Gastroesophageal sphincter (tissue), 4 donors: Measurements from ENCODE around the gene SLC6A16. TPM values are rescaled to one million over a fixed set of nuclear protein-coding genes. Genes with fewer than 3 reads are reported as not detected.
"Not testable (repeated sequence)": the region's sequence is repeated elsewhere in the genome, so short reads cannot be mapped to it uniquely, and the experiment has no call there.

Experiments used
- ATAC-seq: fragments of 150-250 bp; one replicate; pipeline ENCODE4 v1.9.1; 2016; ENCODE audit warnings: mild to moderate bottlenecking, moderate library complexity
- H3K27ac ChIP-seq, 4 donors: fragments of 200-600 bp; sonication (generic) in 3 of 4; 1 replicate in 3 of 4; 2 replicates in 1 of 4; pipeline ENCODE4 v1.5.1; 2016 to 2019
- H3K27me3 ChIP-seq: fragments of 200-600 bp; sonication (generic); one replicate; pipeline ENCODE4 v1.5.1; 2019
- H3K36me3 ChIP-seq, 2 donors: fragments of 200-600 bp; sonication (generic); one replicate each; pipeline ENCODE4 v1.5.1; 2019; ENCODE audit warnings: control low read depth in 1 of 2
- H3K4me1 ChIP-seq, 3 donors: fragments of 200-600 bp; sonication (generic); 1 replicate in 2 of 3; 2 replicates in 1 of 3; pipeline ENCODE4 v1.5.1; 2016 to 2019; ENCODE audit warnings: control low read depth in 2 of 3
- H3K4me3 ChIP-seq, 2 donors: fragments of 200-600 bp; sonication (generic); one replicate each; pipeline ENCODE4 v1.5.1; 2019; ENCODE audit warnings: mild to moderate bottlenecking in 1 of 2, moderate library complexity in 1 of 2
- H3K9me3 ChIP-seq, 3 donors: fragments of 200-600 bp; sonication (generic); one replicate each; pipeline ENCODE4 v1.5.1; 2017 to 2019; ENCODE audit warnings: control low read depth in 2 of 3
- CTCF ChIP-seq, 4 experiments: fragments of 200-600 bp in 2 of 4; fragments of 450-650 bp in 2 of 4; sonication (generic) in 1 of 4; IDR thresholded peaks; one replicate each; pipeline ENCODE4 v1.5.1; 2017 to 2019; ENCODE audit warnings: antibody characterized with exemption in 4 of 4, mild to moderate bottlenecking in 2 of 4, moderate library complexity in 2 of 4
- EP300 ChIP-seq: sonication (generic); formaldehyde crosslinking; IDR thresholded peaks from one replicate; pipeline ENCODE4 v1.6.1; 2017; ENCODE audit warnings: antibody characterized with exemption, mild to moderate bottlenecking
- POLR2A ChIP-seq, 2 donors: fragments of 450-650 bp; IDR thresholded peaks; one replicate each; pipeline ENCODE4 v1.6.1; 2017; ENCODE audit warnings: antibody characterized with exemption in 2 of 2, mild to moderate bottlenecking in 2 of 2, moderate library complexity in 1 of 2
- POLR2AphosphoS5 ChIP-seq: sonication (generic); formaldehyde crosslinking; IDR thresholded peaks from one replicate; pipeline ENCODE4 v1.6.1; 2017; ENCODE audit warnings: antibody characterized with exemption
- WGBS, 2 donors: methylation state at CpG; one replicate each; pipeline ENCODE4 v1.1.5; 2018; ENCODE audit warnings: low coverage in 1 of 2; 5-methylcytosine and 5-hydroxymethylcytosine counted together
- total RNA-seq, 4 donors: library from RNA; depleted of rRNA; stranded (reverse); fragments of >200 nt; gene quantifications; one replicate each; pipeline ENCODE4 v1.1.0, GENCODE V29; 2016

SLC6A16 gene
- total RNA-seq, 4 donors from 2014 or later, result 1.9 to 3.7 (median 2.5) TPM

GRCh38 chr19:49290517-49290916 lies 34.5 kb downstream of the SLC6A16 start:
- no peak for ATAC-seq
- 86% methylated on average over 3 of the region's 3 CpGs; no CpG with 5 or more reads in 1 of the 2 donors for WGBS, 2 donors
- H3K27ac ChIP-seq, result no peak overlapping the region
- TF ChIP-seq CTCF (IDR thresholded peaks at IDR 0.05) (no peak), EP300 (no peak), POLR2AphosphoS5 (no peak), POLR2A (IDR thresholded peaks at IDR 0.05) (no peak)
- peaks cover 0 to 15% of the 10 kb centered on the region in 2 donors for H3K36me3 ChIP-seq
- H3K9me3 ChIP-seq, result no peaks in the 10 kb centered on the region
- H3K27me3 ChIP-seq, result no peaks in the 10 kb centered on the region
- H3K4me3 ChIP-seq, result no peak overlapping the region
- no peaks in the 10 kb centered on the region for H3K4me1 ChIP-seq

- not testable (repeated sequence) for H3K27me3 ChIP-seq, H3K4me1 ChIP-seq, H3K27ac ChIP-seq, ATAC-seq, H3K4me3 ChIP-seq, H3K9me3 ChIP-seq
- H3K36me3 ChIP-seq, result peaks cover 0 to 15% of the 10 kb centered on the region in 2 donors
- 47 to 52% methylated on average over 2 of the region's 2 CpGs for WGBS, 2 donors
Measured at GRCh38 chr19:49289286-49289685, 35.7 kb downstream of the SLC6A16 start.

- 82% methylated on average over 4 of the region's 4 CpGs; no CpG with 5 or more reads in 1 of the 2 donors for WGBS, 2 donors
Measured at GRCh38 chr19:49288205-49288604, 36.8 kb downstream of the SLC6A16 start.

GRCh38 chr19:49287141-49287770 lies 37.7 kb downstream of the SLC6A16 start:
- no peak for TF ChIP-seq POLR2A (IDR thresholded peaks at IDR 0.05)
- TF ChIP-seq EP300, result no peak
- no peak for TF ChIP-seq POLR2AphosphoS5
- TF ChIP-seq CTCF (IDR thresholded peaks at IDR 0.05), result no peak
- no peaks in the 10 kb centered on the region for H3K4me1 ChIP-seq
- WGBS, 2 donors, result 20 to 58% methylated on average over 1 of the region's 2 CpGs
- peaks cover 6% of the 10 kb centered on the region for H3K27me3 ChIP-seq
- H3K36me3 ChIP-seq, result peaks cover 0 to 1% of the 10 kb centered on the region in 2 donors
- no peaks in the 10 kb centered on the region for H3K9me3 ChIP-seq
- no peak overlapping the region for H3K27ac ChIP-seq
- ATAC-seq, result no peak
- no peak overlapping the region for H3K4me3 ChIP-seq

More at GRCh38 chr19:49288205-49288604, 36.8 kb downstream of the SLC6A16 start:
- ATAC-seq, H3K27ac ChIP-seq, H3K4me1 ChIP-seq, H3K27me3 ChIP-seq, H3K9me3 ChIP-seq, H3K4me3 ChIP-seq: not testable (repeated sequence)
- peaks cover 0 to 11% of the 10 kb centered on the region in 2 donors for H3K36me3 ChIP-seq

GRCh38 chr19:49282184-49282583 lies 42.8 kb downstream of the SLC6A16 start:
- WGBS, 2 donors, result 77 to 93% methylated on average over 3 to 9 of the region's 13 CpGs
- TF ChIP-seq POLR2A (IDR thresholded peaks at IDR 0.05) (no peak), CTCF (IDR thresholded peaks at IDR 0.05) (no peak), EP300 (no peak), POLR2AphosphoS5 (no peak)
- ATAC-seq, result no peak

GRCh38 chr19:49272204-49272603 lies 52.8 kb downstream of the SLC6A16 start:
- no peaks in the 10 kb centered on the region for H3K9me3 ChIP-seq
- ATAC-seq, result no peak
- H3K4me1 ChIP-seq, result no peaks in the 10 kb centered on the region
- H3K27ac ChIP-seq, result no peak overlapping the region
- H3K4me3 ChIP-seq, result no peak overlapping the region
- no peak for TF ChIP-seq POLR2A (IDR thresholded peaks at IDR 0.05)
- no peak for TF ChIP-seq CTCF (IDR thresholded peaks at IDR 0.05)
- no peak for TF ChIP-seq EP300
- no peak for TF ChIP-seq POLR2AphosphoS5
- no peaks in the 10 kb centered on the region for H3K36me3 ChIP-seq
- peaks cover 6% of the 10 kb centered on the region for H3K27me3 ChIP-seq
- WGBS, 2 donors, result 82 to 100% methylated on average over 2 to 4 of the region's 4 CpGs

More at GRCh38 chr19:49282184-49282583, 42.8 kb downstream of the SLC6A16 start:
- no peak overlapping the region for H3K27ac ChIP-seq
- no peaks in the 10 kb centered on the region for H3K9me3 ChIP-seq
- peaks cover 37% of the 10 kb centered on the region for H3K27me3 ChIP-seq
- H3K4me3 ChIP-seq, result no peak overlapping the region
- H3K4me1 ChIP-seq, result no peaks in the 10 kb centered on the region
- H3K36me3 ChIP-seq, result no peaks in the 10 kb centered on the region
